NCI-H345 treated with DMSO at 0.1 percent for 48 hours (cell line): ENCODE results near the gene TGFBRAP1.
A peak's percentile ranks its signal among the peaks of the same experiment; 100 is the strongest.

Experiments
- DNase-seq: peaks from one replicate; lab custom pipeline; 2025; ENCODE audit not compliant: unreplicated experiment; lab: John Stamatoyannopoulos, UW

Gene TGFBRAP1

DNA sequence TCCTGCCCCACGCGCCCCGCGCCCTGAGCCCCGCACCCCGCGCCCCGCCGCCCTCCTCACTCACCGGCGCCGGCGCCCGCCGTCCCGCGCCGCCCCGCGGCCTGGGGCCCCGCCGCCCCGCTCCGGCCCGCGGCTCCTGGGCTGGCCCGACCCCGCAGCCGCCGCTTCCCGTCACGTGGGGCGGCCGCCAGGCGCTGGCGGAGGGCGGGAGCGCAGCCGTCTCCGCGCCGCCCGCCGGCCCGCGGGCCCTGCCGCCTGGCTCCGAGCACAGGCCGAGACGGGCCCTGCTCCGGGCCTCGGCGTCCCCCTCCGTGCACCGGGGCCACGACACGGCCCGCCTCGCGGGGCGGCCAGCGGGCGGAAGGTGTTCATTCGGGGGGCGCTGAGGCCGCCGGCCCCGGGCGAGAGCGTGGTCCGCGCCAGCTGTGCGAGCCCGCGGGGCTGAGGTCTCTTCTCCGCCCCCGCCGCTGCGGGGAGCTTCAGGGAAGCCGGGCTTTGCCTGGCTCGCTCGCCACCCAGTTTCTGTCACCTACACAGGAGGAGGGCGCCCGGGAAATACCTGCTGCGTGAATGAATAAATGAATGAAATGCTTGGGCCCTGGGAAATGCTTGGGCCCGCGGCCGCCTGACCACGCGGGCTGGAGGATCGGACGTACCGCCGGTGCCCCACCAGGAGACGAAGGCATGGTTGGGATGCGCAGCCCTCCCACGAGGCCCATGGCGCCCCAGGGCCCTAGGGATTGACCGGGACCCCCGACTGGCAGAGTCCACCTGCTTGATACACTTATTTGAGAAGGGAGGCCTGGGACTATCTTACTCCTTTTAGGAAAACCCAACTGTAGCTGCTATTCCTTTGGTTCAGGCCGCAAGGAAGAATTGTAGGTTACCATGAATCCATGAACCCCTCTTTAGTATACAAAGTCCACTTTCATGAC lies at the start of gene TGFBRAP1:
Gene TGFBRAP1 (minus strand): TSS at position 175 of the 935 bp plus-strand sequence. CDS start 21,434 bp downstream, outside the sequence.
- DNase-seq: peak; percentile 37

GRCh38 chr2:105378921-105379383 lies 49.4 kb upstream of the TGFBRAP1 start:
- DNase-seq: no peak

DNA sequence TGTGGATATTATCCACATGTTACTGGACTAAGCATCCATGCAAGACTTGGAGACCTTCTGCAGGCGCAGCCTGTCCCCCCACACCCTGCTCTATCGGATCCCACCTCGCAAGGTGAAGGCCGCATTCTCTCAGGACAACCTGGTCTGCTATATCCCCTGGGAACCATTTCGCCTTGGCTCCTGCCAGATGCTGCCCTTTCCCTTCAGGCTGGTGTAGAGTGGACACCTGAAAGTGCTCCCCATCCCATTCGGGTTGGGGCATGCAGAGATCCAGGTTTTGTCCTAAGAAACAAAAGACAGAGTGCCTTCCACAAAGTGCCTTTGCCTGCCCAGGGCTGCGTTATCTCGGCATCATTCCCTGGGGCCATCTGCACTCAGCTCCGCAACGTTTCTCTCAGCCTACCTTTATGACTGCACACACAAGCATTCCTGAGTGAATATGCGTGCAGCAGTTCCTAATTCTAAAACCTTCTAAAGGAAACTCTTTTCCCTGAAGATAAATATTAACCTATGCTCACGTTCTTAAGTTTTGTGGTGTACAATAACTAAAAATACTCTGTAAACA lies 48.8 kb upstream of the TGFBRAP1 start:
- no peak for DNase-seq

- DNase-seq: no peak
These were observed 48.3 kb upstream of the TGFBRAP1 start for GRCh38 chr2:105377871-105378270.

DNA sequence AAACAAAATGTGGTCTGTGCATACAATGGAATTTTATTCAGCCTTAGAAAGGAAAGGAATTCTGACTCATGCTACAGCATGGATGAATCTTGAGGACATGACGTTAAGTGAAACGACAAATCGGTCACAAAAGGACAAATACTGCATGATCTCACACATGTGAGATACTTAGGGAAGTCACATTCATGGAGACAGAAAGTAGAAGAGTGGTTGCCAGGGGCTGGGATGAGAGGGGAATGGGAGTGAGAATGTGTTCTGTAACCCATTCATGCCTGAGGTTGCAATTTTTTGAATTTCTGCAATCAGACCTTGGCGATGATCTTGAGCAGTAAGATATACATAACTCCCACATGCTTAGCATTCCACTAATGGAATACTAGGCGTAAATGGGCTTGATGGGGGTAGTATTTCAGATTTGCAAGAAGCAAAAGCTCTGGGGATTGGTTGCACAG lies 47.3 kb upstream of the TGFBRAP1 start:
- DNase-seq: no peak

GRCh38 chr2:105376010-105376409 lies 46.5 kb upstream of the TGFBRAP1 start:
- DNase-seq: no peak

- no peak for DNase-seq
These were observed 45.5 kb upstream of the TGFBRAP1 start for GRCh38 chr2:105375001-105375561.

DNA sequence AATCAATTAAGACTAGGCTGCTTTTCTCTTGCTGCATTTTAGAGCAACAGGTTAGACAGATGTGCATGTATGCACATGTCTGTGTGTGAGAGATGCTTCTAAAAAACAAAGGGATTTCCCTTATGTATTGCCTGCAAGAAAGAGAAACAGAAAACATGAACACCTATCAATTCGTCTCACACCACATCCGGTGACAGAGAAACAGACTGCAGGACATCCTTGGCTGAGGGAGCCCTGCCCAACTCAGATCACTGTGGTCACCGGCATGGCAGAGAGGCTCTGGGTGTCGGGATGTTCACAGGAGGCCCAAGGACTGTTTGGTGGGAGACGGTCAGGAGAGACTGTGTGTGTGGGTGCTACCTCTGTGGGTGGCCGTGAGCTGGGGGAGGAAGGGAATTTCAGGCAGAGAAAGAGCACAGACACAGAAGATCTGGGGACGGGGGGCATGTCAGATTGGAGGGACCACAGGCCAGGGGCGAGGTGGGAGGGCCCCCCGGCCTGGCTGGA lies 44.4 kb upstream of the TGFBRAP1 start:
- DNase-seq: no peak

DNA sequence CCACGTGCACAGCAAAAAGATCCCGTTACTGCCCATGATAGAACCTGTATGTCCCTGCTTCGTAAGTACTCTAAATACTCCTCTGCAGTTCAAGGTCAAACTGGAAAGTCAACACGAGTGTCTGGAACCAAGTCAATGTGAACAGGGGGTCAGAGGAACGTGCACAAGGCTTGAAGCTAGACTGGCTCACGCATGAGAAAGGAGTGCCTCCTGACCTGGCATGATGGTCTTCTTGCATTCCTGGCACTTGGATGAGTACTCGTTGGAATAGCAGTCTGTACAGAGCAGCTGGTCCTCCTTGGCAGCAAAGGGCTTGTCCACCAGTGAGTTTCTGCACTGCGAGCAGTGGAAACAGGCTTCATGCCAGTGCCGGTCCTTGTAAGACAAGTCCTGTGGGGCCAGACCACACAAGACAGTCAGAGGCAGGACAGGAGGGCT lies 43.8 kb upstream of the TGFBRAP1 start:
- no peak for DNase-seq

- no peak for DNase-seq
These were observed 42.3 kb upstream of the TGFBRAP1 start for GRCh38 chr2:105371810-105372209.

- DNase-seq: no peak
These were observed 41.6 kb upstream of the TGFBRAP1 start for GRCh38 chr2:105371156-105371555.

GRCh38 chr2:105369777-105370690 lies 40.5 kb upstream of the TGFBRAP1 start:
- peak; percentile 79 for DNase-seq

DNA sequence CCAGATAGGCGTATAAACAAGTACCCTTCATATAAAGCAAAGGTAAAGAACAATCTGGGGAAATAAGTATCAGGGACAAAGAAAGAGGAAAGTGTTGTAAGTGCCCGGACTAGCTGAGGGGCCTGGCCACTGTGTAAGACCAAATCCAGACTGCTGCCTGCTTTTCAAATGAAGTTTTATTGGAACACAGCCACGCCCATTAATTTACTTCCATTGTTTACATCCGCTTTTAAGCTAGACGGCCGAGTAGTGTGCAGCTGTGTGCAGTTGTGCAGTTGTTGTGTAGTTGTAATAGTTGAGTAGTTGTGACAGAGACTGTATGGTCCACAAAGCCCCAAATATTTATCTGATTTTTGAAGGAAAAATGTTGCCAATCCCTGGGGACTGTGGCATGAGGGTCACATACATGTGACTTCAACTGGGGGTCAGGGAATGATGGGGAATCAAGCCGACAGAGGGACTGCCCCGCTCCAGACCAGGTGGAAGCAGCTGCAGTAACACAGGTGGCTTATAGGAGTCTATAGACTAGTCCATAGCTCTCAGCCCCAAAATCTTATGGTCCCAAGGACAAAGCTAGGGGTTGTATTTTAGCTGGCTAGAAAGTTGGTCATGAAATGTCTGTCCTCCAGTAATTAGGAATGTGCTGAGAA lies 39.3 kb upstream of the TGFBRAP1 start:
- no peak for DNase-seq

- no peak for DNase-seq
These were observed 35.7 kb upstream of the TGFBRAP1 start for GRCh38 chr2:105365206-105365605.

- no peak for DNase-seq
These were observed 35.1 kb upstream of the TGFBRAP1 start for GRCh38 chr2:105364436-105365139.

DNA sequence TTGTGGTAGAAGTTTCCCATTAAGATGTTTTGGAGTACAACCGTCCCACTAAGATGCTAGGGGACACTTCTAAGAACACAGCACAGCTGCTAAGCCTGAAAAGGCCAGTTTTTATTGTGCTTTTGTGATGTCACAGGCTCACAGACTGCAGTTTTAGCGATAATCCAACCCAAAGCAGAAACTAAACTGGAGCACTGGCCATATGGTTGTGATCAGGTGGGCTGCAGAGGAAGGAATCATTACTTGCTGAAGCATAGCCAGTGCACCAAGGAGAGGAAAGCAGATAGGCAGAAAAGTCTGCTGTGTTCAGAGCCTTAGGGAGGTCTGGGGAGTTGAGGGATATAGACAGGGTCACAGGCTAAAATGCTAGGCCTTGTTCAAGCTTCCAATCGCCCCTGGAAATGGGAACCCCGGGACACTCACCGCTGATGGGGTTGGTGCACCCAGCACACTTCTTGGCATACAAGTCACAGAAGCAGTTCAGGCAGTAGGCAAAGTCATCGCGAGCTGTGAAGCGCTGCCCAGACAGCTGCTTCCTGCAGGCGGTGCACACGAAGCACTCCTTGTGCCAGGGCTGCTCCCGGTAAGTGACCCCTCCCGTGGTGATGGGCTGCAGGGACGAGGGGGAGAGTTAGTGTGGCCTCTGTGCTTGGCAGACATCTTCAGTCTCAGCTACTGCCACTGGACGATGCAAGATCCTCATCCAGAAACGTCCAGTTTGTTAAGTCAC lies 33.5 kb upstream of the TGFBRAP1 start:
- no peak for DNase-seq

GRCh38 chr2:105361102-105361889 lies 31.8 kb upstream of the TGFBRAP1 start:
- no peak for DNase-seq

GRCh38 chr2:105358593-105358992 lies 29.1 kb upstream of the TGFBRAP1 start:
- DNase-seq: no peak
